Vagina (tissue), 2 donors: ENCODE results near the gene NBEAL1.
"Not testable (repeated sequence)": the region's sequence is repeated elsewhere in the genome, so short reads cannot be mapped to it uniquely, and the experiment has no call there.

Experiments used
- CTCF ChIP-seq, 3 experiments: fragments of 450-650 bp in 2 of 3; fragments of 200-600 bp in 1 of 3; sonication (generic) in 1 of 3; IDR thresholded peaks; one replicate each; pipeline ENCODE4 v1.5.1; 2017 to 2019; ENCODE audit warnings: antibody characterized with exemption in 3 of 3, mild to moderate bottlenecking in 2 of 3, moderate library complexity in 2 of 3
- POLR2A ChIP-seq, 2 donors: fragments of 450-650 bp; IDR thresholded peaks; one replicate each; pipeline ENCODE4 v1.6.1; 2017; ENCODE audit warnings: antibody characterized with exemption in 2 of 2, mild to moderate bottlenecking in 2 of 2, moderate library complexity in 2 of 2
- POLR2AphosphoS5 ChIP-seq, 2 donors: sonication (generic); formaldehyde crosslinking; IDR thresholded peaks; one replicate each; pipeline ENCODE4 v1.9.0; 2017; ENCODE audit warnings: antibody characterized with exemption in 2 of 2, mild to moderate bottlenecking in 2 of 2, low read depth in 1 of 2; ENCODE audit not compliant: insufficient read depth in 1 of 2

DNA sequence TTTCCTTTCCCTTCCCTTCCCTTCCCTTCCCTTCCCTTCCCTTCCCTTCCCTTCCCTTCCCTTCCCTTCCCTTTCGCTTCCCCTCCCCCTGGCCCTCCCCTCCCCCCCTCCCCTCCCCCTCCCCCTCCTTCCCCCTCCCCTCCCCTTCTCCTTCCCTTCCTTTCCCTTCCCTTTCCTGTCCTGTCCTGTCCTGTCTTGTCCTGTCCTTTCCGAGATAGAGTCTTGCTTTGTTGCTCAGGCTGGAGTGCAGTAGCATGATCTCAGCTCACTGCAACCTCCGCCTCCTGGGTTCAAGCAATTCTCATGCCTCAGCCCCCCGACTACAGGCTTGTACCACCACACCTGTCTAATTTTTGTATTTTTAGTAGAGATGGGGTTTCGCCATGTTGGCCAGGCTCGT is 24.5 kb downstream of the NBEAL1 start:
- TF ChIP-seq CTCF (IDR thresholded peaks at IDR 0.05); POLR2AphosphoS5 (IDR thresholded peaks at IDR 0.05; ENCODE audit: insufficient read depth in 1 of 2, low read depth in 1 of 2); POLR2A (IDR thresholded peaks at IDR 0.05): not testable (repeated sequence)
